Measurements from ENCODE around the gene STX16. TPM values are rescaled to one million over a fixed set of nuclear protein-coding genes. Genes with fewer than 3 reads are reported as not detected.

Gene STX16
- total and polyA plus RNA-seq, 8 donors = 50.4 to 105 (median 95.0) TPM

DNA sequence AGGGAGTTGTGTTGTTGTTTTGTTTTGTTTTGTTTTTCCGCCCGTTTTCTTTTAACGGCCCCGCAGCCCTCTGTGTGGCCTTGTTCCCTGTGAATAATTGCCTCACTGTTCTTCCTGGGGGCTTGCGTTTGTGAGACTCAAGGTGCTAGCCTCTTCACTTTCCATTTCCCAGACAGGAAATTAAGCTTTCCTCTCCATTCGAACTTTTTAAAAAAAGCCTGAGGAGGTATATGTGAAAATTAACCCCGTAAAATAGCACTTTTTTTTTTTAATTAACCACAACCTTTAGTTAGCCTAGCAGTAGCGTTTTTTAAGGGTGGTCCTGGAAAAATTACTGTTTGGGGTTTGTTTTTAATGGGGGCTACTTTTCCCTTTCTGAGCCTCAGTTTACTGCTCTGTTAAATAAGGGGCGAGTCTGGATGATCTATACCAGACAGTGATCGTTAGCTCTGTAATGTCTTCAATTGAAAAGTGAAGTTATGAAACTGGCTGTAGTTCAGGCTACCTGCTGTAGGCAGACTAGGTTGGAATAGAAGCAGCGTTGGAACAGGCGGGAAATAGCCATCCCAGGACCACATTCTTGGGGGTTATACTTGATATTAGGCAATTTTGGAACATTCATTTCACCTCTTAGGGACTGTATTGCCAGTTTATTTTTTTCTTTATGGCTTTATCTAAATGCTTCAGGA lies 1.7 kb downstream of the STX16 start:
- Histone ChIP-seq H3K27ac (peak overlapping the region; percentile 94 to 95), H3K4me3 (peak overlapping the region; percentile 83 to 97), H3K27me3 (peaks cover 0 to 8% of the 10 kb centered on the region in 2 donors), H3K9me3 (no peaks in the 10 kb centered on the region), H3K36me3 (no peaks in the 10 kb centered on the region), H3K4me1 (peaks cover 23 to 59% of the 10 kb centered on the region in 2 donors)
- ATAC-seq (no peak), DNase-seq (no peak)
- intact Hi-C loops (cut with DNase I) = no loop called here
- TF ChIP-seq CTCF (IDR thresholded peaks at IDR 0.05) = no peak

- no peaks in the 10 kb centered on the region for H3K9me3 ChIP-seq
- H3K4me3 ChIP-seq = no peak overlapping the region
- H3K27me3 ChIP-seq = peaks cover 0 to 7% of the 10 kb centered on the region in 2 donors
- no peak for TF ChIP-seq CTCF (IDR thresholded peaks at IDR 0.05)
- ATAC-seq (no peak), DNase-seq (no peak)
- intact Hi-C loops (cut with DNase I) = no loop called here
- H3K36me3 ChIP-seq = no peaks in the 10 kb centered on the region
- H3K27ac ChIP-seq = no peak overlapping the region
- peaks cover 23 to 70% of the 10 kb centered on the region in 2 donors for H3K4me1 ChIP-seq
These were observed 3.3 kb downstream of the STX16 start for GRCh38 chr20:58654337-58654736.

DNA sequence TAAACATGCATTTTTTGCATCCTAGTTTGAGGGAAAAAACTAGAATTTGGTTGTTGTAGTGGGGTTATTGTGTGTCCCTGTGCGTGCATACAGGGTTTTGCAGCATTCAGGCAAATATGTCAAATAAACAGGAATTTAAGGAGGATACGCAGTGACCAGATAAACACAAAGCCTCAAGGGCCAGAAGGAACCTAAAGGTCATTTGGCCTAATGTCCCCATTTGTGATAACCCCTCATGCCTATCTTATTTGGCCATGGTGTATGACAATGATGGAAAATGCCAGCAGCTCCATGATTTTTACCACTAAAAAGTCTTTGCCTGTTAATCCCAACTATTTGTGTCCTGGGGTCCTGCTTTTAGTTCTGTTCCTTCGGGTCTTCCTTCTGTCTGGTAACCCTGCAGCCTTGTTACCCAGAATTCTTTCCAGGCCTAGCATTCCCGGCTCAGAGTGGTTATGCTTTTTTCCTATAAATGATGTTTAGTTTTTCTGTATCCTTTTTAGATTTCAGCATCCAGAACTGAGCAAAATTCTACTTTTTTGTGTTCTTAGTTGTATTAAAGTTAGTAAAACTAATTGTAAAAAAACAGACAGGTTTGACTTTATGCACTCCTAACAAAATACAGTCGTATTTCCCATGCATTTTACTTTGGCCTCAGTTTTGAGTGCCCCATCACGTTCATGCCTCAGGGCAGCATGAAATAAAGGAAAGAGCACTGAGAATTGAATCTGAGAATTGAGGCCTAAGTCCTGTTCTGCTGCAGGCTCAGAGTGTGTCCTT lies 4.4 kb downstream of the STX16 start:
- ATAC-seq (no peak), DNase-seq (no peak)
- Histone ChIP-seq H3K4me1 (peaks cover 23 to 79% of the 10 kb centered on the region in 2 donors), H3K27ac (no peak overlapping the region), H3K36me3 (no peaks in the 10 kb centered on the region), H3K9me3 (no peaks in the 10 kb centered on the region), H3K4me3 (no peak overlapping the region), H3K27me3 (no peaks in the 10 kb centered on the region)
- intact Hi-C loops (cut with DNase I) = no loop called here
- TF ChIP-seq CTCF (IDR thresholded peaks at IDR 0.05) = no peak

DNA sequence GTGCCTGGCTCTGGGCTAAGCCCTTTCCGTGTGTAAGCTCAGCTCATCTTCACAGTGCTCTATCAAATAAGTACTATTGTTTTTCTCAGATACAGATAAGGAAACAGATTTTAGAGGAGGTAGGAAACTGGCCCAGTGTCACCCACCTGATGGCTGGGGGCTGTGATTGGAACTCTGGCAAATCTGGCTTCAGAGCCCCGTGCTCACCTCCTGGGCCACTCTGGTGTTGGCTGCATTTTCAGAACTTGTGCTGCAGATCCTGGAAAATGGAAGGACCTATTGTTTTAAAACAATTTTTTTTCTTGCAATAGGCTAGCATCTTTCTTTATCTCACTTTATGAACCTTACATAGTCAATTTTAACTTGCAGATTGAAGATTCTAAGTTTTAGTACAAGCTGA lies 5.7 kb downstream of the STX16 start:
- DNase-seq = no peak
- H3K9me3 ChIP-seq = no peaks in the 10 kb centered on the region
- H3K27me3 ChIP-seq = no peaks in the 10 kb centered on the region
- intact Hi-C loops (cut with DNase I) = no loop called here
- no peak overlapping the region for H3K27ac ChIP-seq
- H3K36me3 ChIP-seq = peaks cover 0 to 8% of the 10 kb centered on the region in 2 donors
- H3K4me3 ChIP-seq = no peak overlapping the region
- ATAC-seq = no peak
- H3K4me1 ChIP-seq = peaks cover 23 to 92% of the 10 kb centered on the region in 2 donors
- no peak for TF ChIP-seq CTCF (IDR thresholded peaks at IDR 0.05)

DNA sequence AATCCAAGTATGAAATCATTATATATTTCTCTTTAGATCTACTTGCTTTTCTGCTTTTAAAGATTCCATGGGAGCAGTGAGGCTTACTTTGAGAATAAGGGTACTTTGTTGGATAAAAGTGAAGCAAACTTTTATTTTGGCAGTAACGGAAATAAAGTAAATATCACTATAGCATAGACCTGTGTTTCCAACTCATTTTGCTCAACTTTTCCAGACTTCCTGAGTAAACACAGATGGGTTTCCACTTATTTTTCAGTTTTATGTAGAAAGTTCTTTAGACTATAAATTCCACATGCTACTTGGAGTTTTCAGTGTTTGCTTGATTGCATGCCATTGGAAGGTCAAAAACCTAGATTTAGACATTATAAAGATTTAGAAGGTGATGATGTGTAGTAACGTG lies 6.2 kb downstream of the STX16 start:
- ATAC-seq = no peak
- H3K36me3 ChIP-seq = peaks cover 0 to 13% of the 10 kb centered on the region in 2 donors
- intact Hi-C loops (cut with DNase I) = no loop called here
- DNase-seq = no peak
- H3K27ac ChIP-seq = no peak overlapping the region
- H3K27me3 ChIP-seq = no peaks in the 10 kb centered on the region
- no peaks in the 10 kb centered on the region for H3K9me3 ChIP-seq
- TF ChIP-seq CTCF (IDR thresholded peaks at IDR 0.05) = no peak
- H3K4me1 ChIP-seq = peaks cover 23 to 93% of the 10 kb centered on the region in 2 donors
- H3K4me3 ChIP-seq = no peak overlapping the region
